Keratinocyte (primary cell): ENCODE data around the gene PSMB10. TPM values are rescaled to one million over a fixed set of nuclear protein-coding genes. Genes with fewer than 3 reads are reported as not detected.
A peak's percentile ranks its signal among the peaks of the same experiment; 100 is the strongest.

Experiments
- DNase-seq: peaks from one replicate; pipeline ENCODE4 v3.0.0-alpha.2; 2011; ENCODE audit warnings: low read depth, missing footprints, low spot score
- FAIRE-seq: peaks from 2 replicates; lab custom pipeline; 2011; peaks lifted over from hg19 to GRCh38; lab: Jason Lieb, UNC
- H2AFZ ChIP-seq: 2 replicates; pipeline ENCODE4 v1.6.0; 2012; ENCODE audit warnings: low read length, control low read depth, inconsistent platforms; ENCODE audit not compliant: control insufficient read depth
- H3K27ac ChIP-seq: 2 replicates; pipeline ENCODE4 v1.5.1; 2011; ENCODE audit warnings: low read length; ENCODE audit not compliant: control insufficient read depth, insufficient read depth
- H3K27me3 ChIP-seq: 3 replicates; pipeline ENCODE4 v1.6.0; 2011; ENCODE audit warnings: low read length; ENCODE audit not compliant: control insufficient read depth, insufficient read depth; ENCODE audit errors: extremely low read depth
- H3K36me3 ChIP-seq, 2 experiments: 2 replicates in 1 of 2; 3 replicates in 1 of 2; pipeline ENCODE4 v1.5.1; 2011; ENCODE audit warnings: low read length in 2 of 2, mild to moderate bottlenecking in 1 of 2; ENCODE audit not compliant: control insufficient read depth in 2 of 2, insufficient read depth in 2 of 2; ENCODE audit errors: extremely low read depth in 1 of 2
- H3K4me1 ChIP-seq: 3 replicates; pipeline ENCODE4 v1.5.1; 2011; ENCODE audit warnings: low read length; ENCODE audit not compliant: control insufficient read depth, insufficient read depth; ENCODE audit errors: extremely low read depth
- H3K4me2 ChIP-seq: 3 replicates; pipeline ENCODE4 v1.6.0; 2011; ENCODE audit warnings: low read depth, low read length; ENCODE audit not compliant: control insufficient read depth, insufficient read depth; ENCODE audit errors: extremely low read depth
- H3K4me3 ChIP-seq, 3 experiments: fragments of 200-600 bp in 1 of 3; sonication (generic) in 1 of 3; 2 replicates in 2 of 3; 3 replicates in 1 of 3; pipeline ENCODE4 v1.5.1; 2011 to 2016; ENCODE audit warnings: low read length in 3 of 3, mild to moderate bottlenecking in 3 of 3, control low read depth in 2 of 3, inconsistent platforms in 1 of 3, low read depth in 1 of 3, mixed read lengths in 1 of 3, mixed run types in 1 of 3, moderate library complexity in 1 of 3; ENCODE audit not compliant: control insufficient read depth in 2 of 3, insufficient read depth in 2 of 3; ENCODE audit errors: extremely low read depth in 1 of 3
- H3K79me2 ChIP-seq: 2 replicates; pipeline ENCODE4 v1.6.0; 2012; ENCODE audit warnings: low read length; ENCODE audit not compliant: control insufficient read depth, insufficient read depth
- H3K9ac ChIP-seq: 3 replicates; pipeline ENCODE4 v1.6.0; 2011; ENCODE audit warnings: low read length; ENCODE audit not compliant: control insufficient read depth, insufficient read depth; ENCODE audit errors: extremely low read depth
- H3K9me1 ChIP-seq: 3 replicates; pipeline ENCODE4 v1.6.0; 2011; ENCODE audit warnings: low read length; ENCODE audit not compliant: control insufficient read depth, insufficient read depth; ENCODE audit errors: extremely low read depth
- H3K9me3 ChIP-seq: 2 replicates; pipeline ENCODE4 v1.5.1; 2012; ENCODE audit warnings: low read depth, low read length; ENCODE audit not compliant: control insufficient read depth
- H4K20me1 ChIP-seq: 3 replicates; pipeline ENCODE4 v1.6.0; 2011; ENCODE audit warnings: low read length; ENCODE audit not compliant: control insufficient read depth, insufficient read depth; ENCODE audit errors: extremely low read depth
- CTCF ChIP-seq, 3 experiments: IDR thresholded peaks in 1 of 3; conservative IDR thresholded peaks in 1 of 3; optimal IDR thresholded peaks in 1 of 3; 2 replicates in 2 of 3; 3 replicates in 1 of 3; pipeline versions ENCODE3 to v1.5.1; 2011; ENCODE audit warnings: low read length in 3 of 3, mild to moderate bottlenecking in 3 of 3, moderate library complexity in 2 of 3, control low read depth in 1 of 3, inconsistent platforms in 1 of 3; ENCODE audit not compliant: insufficient read depth in 2 of 3; ENCODE audit errors: extremely low read depth in 1 of 3
- EZH2 ChIP-seq: IDR thresholded peaks from one replicate; pipeline ENCODE4 v1.6.1; 2012; ENCODE audit warnings: inconsistent platforms, mild to moderate bottlenecking, low read length, moderate library complexity
- dilution Hi-C: fragments of 300-500 bp; cut with MboI; formaldehyde crosslinking; loops from one replicate; pipeline ENCODE4 v1.7.0; 2020; ENCODE audit warnings: low sequenced_read_pairs; ENCODE audit not compliant: extremely low pct_ligation_motif_present
- polyA plus RNA-seq, 5 experiments: library from polyadenylated mRNA; depleted of rRNA in 3 of 5; stranded (reverse) in 3 of 5; stranded (forward) in 1 of 5; unstranded in 1 of 5; fragments of >200 nt; gene quantifications; 1 replicate in 1 of 5; 2 replicates in 3 of 5; 3 replicates in 1 of 5; pipeline versions ENCODE4 v1.2.1 to v1.2.3, GENCODE V29; 2011 to 2012; ENCODE audit warnings: missing spikeins in 2 of 5, low read depth in 1 of 5, low replicate concordance in 1 of 5

PSMB10 gene
- polyA plus RNA-seq, 1 donor (not counting 4 experiments of a cell fraction or from before 2014, with no cell fraction given) = 11.1 TPM

- peak overlapping the region; percentile 94 for H3K9ac ChIP-seq
- H2AFZ ChIP-seq = no peak overlapping the region
Measured at GRCh38 chr16:67965668-67966548, 29.3 kb upstream of the PSMB10 start.

GRCh38 chr16:67964477-67965131 lies 28.0 kb upstream of the PSMB10 start:
- Histone ChIP-seq H3K4me3 (no peak overlapping the region), H3K4me2 (peak overlapping the region; percentile 4), H3K79me2 (peaks cover 46% of the 10 kb centered on the region), H2AFZ (no peak overlapping the region), H3K9ac (no peak overlapping the region), H3K36me3 (peaks cover 17 to 42% of the 10 kb centered on the region in 2 experiments), H3K9me3 (no peaks in the 10 kb centered on the region), H3K4me1 (peaks cover 83% of the 10 kb centered on the region), H3K27ac (no peak overlapping the region), H4K20me1 (peaks cover 9% of the 10 kb centered on the region), H3K9me1 (peaks cover 8% of the 10 kb centered on the region), H3K27me3 (no peaks in the 10 kb centered on the region)
- TF ChIP-seq CTCF (optimal IDR thresholded peaks at IDR 0.05 in 1 of 3, IDR thresholded peaks at IDR 0.05 in 1 of 3, conservative IDR thresholded peaks at IDR 0.05 in 1 of 3; ENCODE audit: extremely low read depth in 1 of 3, insufficient read depth in 2 of 3, low read length in 3 of 3) (no peak), EZH2 (no peak)
- peak; percentile 5 for FAIRE-seq
- DNase-seq = no peak
- dilution Hi-C loops = no loop called here

More at GRCh38 chr16:67965668-67966548, 29.3 kb upstream of the PSMB10 start:
- Histone ChIP-seq H3K4me1 (peaks cover 70% of the 10 kb centered on the region), H3K36me3 (peaks cover 4 to 30% of the 10 kb centered on the region in 2 experiments), H3K4me3 (peak overlapping the region; percentile 64 to 91 (median 73)), H3K4me2 (peak overlapping the region; percentile 83), H3K79me2 (peaks cover 38% of the 10 kb centered on the region), H3K27ac (peak overlapping the region; percentile 89), H4K20me1 (peaks cover 7% of the 10 kb centered on the region), H3K9me1 (peaks cover 7% of the 10 kb centered on the region), H3K27me3 (no peaks in the 10 kb centered on the region), H3K9me3 (no peaks in the 10 kb centered on the region)
- TF ChIP-seq EZH2 (no peak), CTCF (optimal IDR thresholded peaks at IDR 0.05 in 1 of 3, IDR thresholded peaks at IDR 0.05 in 1 of 3, conservative IDR thresholded peaks at IDR 0.05 in 1 of 3; ENCODE audit: extremely low read depth in 1 of 3, insufficient read depth in 2 of 3, low read length in 3 of 3) (no peak)
- FAIRE-seq (peak; percentile 71), DNase-seq (peak; percentile 64)
- dilution Hi-C loops = no loop called here
